K562 (cell line): ENCODE data around the gene DPM1.

Source experiments
- CHD1 ChIP-seq: fragments of 200-600 bp; sonication (generic); IDR thresholded peaks from one replicate; pipeline ENCODE4 v1.6.1; 2012; ENCODE audit warnings: mild to moderate bottlenecking, moderate library complexity, low read length, inconsistent platforms
- CREB1 ChIP-seq, 2 experiments: sonication (generic) in 1 of 2; formaldehyde crosslinking in 1 of 2; IDR thresholded peaks; 2 replicates each; pipeline versions ENCODE4 v1.6.1 to v1.8.0; 2012 to 2022; ENCODE audit warnings: inconsistent platforms in 1 of 2, mild to moderate bottlenecking in 1 of 2, missing genetic modification reagents in 1 of 2, moderate library complexity in 1 of 2
- KLF6 ChIP-seq: fragments of 250-450 bp; sonication (Bioruptor Pico); IDR thresholded peaks from 2 replicates; pipeline ENCODE4 v1.4.0; 2020; ENCODE audit warnings: mild to moderate bottlenecking, moderate library complexity, borderline replicate concordance
- MLLT1 ChIP-seq, 2 experiments: fragments of 450-650 bp; IDR thresholded peaks; 2 replicates each; pipeline ENCODE4 v1.6.1; 2016
- REST ChIP-seq, 2 experiments: fragments of 450-650 bp; formaldehyde crosslinking in 1 of 2; IDR thresholded peaks; 2 replicates each; pipeline versions ENCODE4 v1.4.0 to v1.6.1; 2014 to 2020; ENCODE audit warnings: mild to moderate bottlenecking in 2 of 2, borderline replicate concordance in 1 of 2, low read depth in 1 of 2
- SP2 ChIP-seq: IDR thresholded peaks from 2 replicates; pipeline ENCODE4 v1.6.1; 2011; ENCODE audit warnings: mild to moderate bottlenecking, low read depth, low read length, moderate library complexity; ENCODE audit not compliant: poor library complexity, severe bottlenecking; ENCODE audit errors: extremely low read depth

GRCh38 chr20:50987493-50988210 is 29.3 kb upstream of the DPM1 start:
- TF ChIP-seq CHD1, result no peak
- TF ChIP-seq MLLT1 (IDR thresholded peaks at IDR 0.05), result no peak
- TF ChIP-seq KLF6, result no peak
- peak; percentile 79 for TF ChIP-seq REST (IDR thresholded peaks at IDR 0.05; ENCODE audit: borderline replicate concordance)
- TF ChIP-seq REST (CRISPR knock-in tag; IDR thresholded peaks at IDR 0.05; ENCODE audit: low read depth), result no peak
- no peak for TF ChIP-seq SP2
- TF ChIP-seq CREB1 (IDR thresholded peaks at IDR 0.05), result no peak
- TF ChIP-seq CREB1 (CRISPR knock-in tag; IDR thresholded peaks at IDR 0.05), result no peak
